GM21825 (cell line): ENCODE measurements around the gene PPCS.
A peak's percentile ranks its signal among the peaks of the same experiment; 100 is the strongest.
"Not testable (repeated sequence)": the region's sequence is repeated elsewhere in the genome, so short reads cannot be mapped to it uniquely, and the experiment has no call there.

ENCODE experiments used
- ATAC-seq: cut with Tn5 transposase; IDR thresholded peaks from one replicate; pipeline ENCODE4 v1.9.1; 2021; ENCODE audit warnings: mild to moderate bottlenecking, moderate library complexity; ENCODE audit not compliant: unreplicated experiment

Gene PPCS

GRCh38 chr1:42450061-42450460 lies 6.3 kb upstream of the PPCS start:
- no peak for ATAC-seq

GRCh38 chr1:42453386-42453785 lies 3.0 kb upstream of the PPCS start:
- no peak for ATAC-seq

- no peak for ATAC-seq
Observed at GRCh38 chr1:42454403-42454802, 1.9 kb upstream of the PPCS start.

GRCh38 chr1:42456754-42457089 lies 379 bp downstream of the PPCS start:
- peak; percentile 49 for ATAC-seq

- no peak for ATAC-seq
Observed at GRCh38 chr1:42461196-42461595, 4.9 kb downstream of the PPCS start.

- peak; percentile 96 for ATAC-seq
Observed at GRCh38 chr1:42462828-42463763, 6.8 kb downstream of the PPCS start, which contains the start of gene CCDC30. TSS of gene CCDC30 (plus strand) at chr1:42463286. CDS start at chr1:42480552, 17,266 bp downstream.

GRCh38 chr1:42463921-42464320 lies 7.6 kb downstream of the PPCS start:
- no peak for ATAC-seq

- no peak for ATAC-seq
Observed at GRCh38 chr1:42466030-42466429, 9.7 kb downstream of the PPCS start.

GRCh38 chr1:42469727-42470126 lies 13.4 kb downstream of the PPCS start:
- ATAC-seq: no peak

- ATAC-seq: no peak
Observed at GRCh38 chr1:42476605-42477004, 20.3 kb downstream of the PPCS start.

- not testable (repeated sequence) for ATAC-seq
Observed at GRCh38 chr1:42477354-42477753, 21.0 kb downstream of the PPCS start.

GRCh38 chr1:42477775-42478174 lies 21.4 kb downstream of the PPCS start:
- no peak for ATAC-seq

- ATAC-seq: no peak
Observed at GRCh38 chr1:42479621-42480020, 23.3 kb downstream of the PPCS start.

- ATAC-seq: no peak
Observed at GRCh38 chr1:42480921-42481320, 24.6 kb downstream of the PPCS start.

- ATAC-seq: no peak
Observed at GRCh38 chr1:42482635-42483153, 26.4 kb downstream of the PPCS start.

GRCh38 chr1:42484382-42484781 lies 28.0 kb downstream of the PPCS start:
- no peak for ATAC-seq

- ATAC-seq: no peak
Observed at GRCh38 chr1:42490237-42490636, 33.9 kb downstream of the PPCS start.

GRCh38 chr1:42502031-42502430 lies 45.7 kb downstream of the PPCS start:
- not testable (repeated sequence) for ATAC-seq

- no peak for ATAC-seq
Observed at GRCh38 chr1:42504535-42505128, 48.3 kb downstream of the PPCS start.

GRCh38 chr1:42506576-42506975 lies 50.2 kb downstream of the PPCS start:
- no peak for ATAC-seq
